HG03039 (cell line): Measurements from ENCODE around the gene TAF9B.
"Not testable (repeated sequence)": the region's sequence is repeated elsewhere in the genome, so short reads cannot be mapped to it uniquely, and the experiment has no call there.

Experiments used
- ATAC-seq: cut with Tn5 transposase; IDR thresholded peaks from one replicate; pipeline ENCODE4 v1.9.1; 2021; ENCODE audit warnings: mild to moderate bottlenecking, moderate library complexity; ENCODE audit not compliant: unreplicated experiment

Gene TAF9B

GRCh38 chrX:78139160-78140123 lies at the start of gene TAF9B:
Gene TAF9B (minus strand): TSS chrX:78139650. CDS start chrX:78139611, 39 bp downstream.
- ATAC-seq = peak; percentile 97

- ATAC-seq = no peak
Measured at GRCh38 chrX:78182881-78183280, 43.4 kb upstream of the TAF9B start.

GRCh38 chrX:78181307-78181706 lies 41.9 kb upstream of the TAF9B start:
- no peak for ATAC-seq

GRCh38 chrX:78168065-78168464 lies 28.6 kb upstream of the TAF9B start:
- ATAC-seq = no peak

GRCh38 chrX:78165425-78165824 lies 26.0 kb upstream of the TAF9B start:
- no peak for ATAC-seq

GRCh38 chrX:78163175-78163574 lies 23.7 kb upstream of the TAF9B start:
- ATAC-seq = not testable (repeated sequence)

GRCh38 chrX:78160711-78161110 lies 21.3 kb upstream of the TAF9B start:
- not testable (repeated sequence) for ATAC-seq

- ATAC-seq = not testable (repeated sequence)
Measured at GRCh38 chrX:78157846-78158245, 18.4 kb upstream of the TAF9B start.

- ATAC-seq = not testable (repeated sequence)
Measured at GRCh38 chrX:78157373-78157772, 17.9 kb upstream of the TAF9B start.

GRCh38 chrX:78147002-78147540 lies 7.6 kb upstream of the TAF9B start:
- ATAC-seq = not testable (repeated sequence)

- ATAC-seq = no peak
Measured at GRCh38 chrX:78140206-78140605, 756 bp upstream of the TAF9B start.

GRCh38 chrX:78133238-78133960 lies 6.1 kb downstream of the TAF9B start:
- no peak for ATAC-seq

GRCh38 chrX:78131117-78131516 lies 8.3 kb downstream of the TAF9B start:
- no peak for ATAC-seq

- ATAC-seq = no peak
Measured at GRCh38 chrX:78130396-78130795, 9.1 kb downstream of the TAF9B start.

- ATAC-seq = no peak
Measured at GRCh38 chrX:78129714-78130113, 9.7 kb downstream of the TAF9B start.

GRCh38 chrX:78125781-78126180 lies 13.7 kb downstream of the TAF9B start:
- ATAC-seq = not testable (repeated sequence)

- no peak for ATAC-seq
Measured at GRCh38 chrX:78125148-78125547, 14.3 kb downstream of the TAF9B start.

- no peak for ATAC-seq
Measured at GRCh38 chrX:78124307-78124706, 15.1 kb downstream of the TAF9B start.

GRCh38 chrX:78123190-78123589 lies 16.3 kb downstream of the TAF9B start:
- ATAC-seq = no peak

GRCh38 chrX:78119521-78120227 lies 19.8 kb downstream of the TAF9B start:
- no peak for ATAC-seq

- no peak for ATAC-seq
Measured at GRCh38 chrX:78118628-78119027, 20.8 kb downstream of the TAF9B start.
